Fibroblast of lung (primary cell): ENCODE data around the gene CAPN8. TPM values are rescaled to one million over a fixed set of nuclear protein-coding genes. Genes with fewer than 3 reads are reported as not detected.

Source experiments
- DNase-seq, 2 donors: peaks; one replicate each; pipeline versions ENCODE4 v3.0.0 to v3.0.0-alpha.2; 2010; ENCODE audit warnings: low read depth in 2 of 2
- H2AFZ ChIP-seq: 2 replicates; pipeline ENCODE4 v1.5.1; 2012; ENCODE audit warnings: low read length, control low read depth, inconsistent platforms
- H3K27ac ChIP-seq: 2 replicates; pipeline ENCODE4 v1.5.1; 2011; ENCODE audit warnings: low read length, control low read depth; ENCODE audit not compliant: insufficient read depth
- H3K27me3 ChIP-seq: 2 replicates; pipeline ENCODE4 v1.5.1; 2011; ENCODE audit warnings: mild to moderate bottlenecking, low read length; ENCODE audit not compliant: control insufficient read depth, insufficient read depth
- H3K36me3 ChIP-seq: 2 replicates; pipeline ENCODE4 v1.5.1; 2011; ENCODE audit warnings: low read length; ENCODE audit not compliant: control insufficient read depth, insufficient read depth
- H3K4me1 ChIP-seq: 2 replicates; pipeline ENCODE4 v1.5.1; 2011; ENCODE audit warnings: low read length; ENCODE audit not compliant: control insufficient read depth, insufficient read depth; ENCODE audit errors: extremely low read depth
- H3K4me2 ChIP-seq: 2 replicates; pipeline ENCODE4 v1.5.1; 2011; ENCODE audit warnings: low read length, control low read depth; ENCODE audit not compliant: insufficient read depth; ENCODE audit errors: extremely low read depth
- H3K4me3 ChIP-seq, 4 experiments: fragments of 200-600 bp in 1 of 4; sonication (generic) in 1 of 4; replicated peaks in 1 of 4; 2 replicates each; pipeline ENCODE4 v1.5.1; 2011 to 2016; ENCODE audit warnings: low read length in 4 of 4, low read depth in 3 of 4, mild to moderate bottlenecking in 3 of 4, control low read depth in 2 of 4, inconsistent platforms in 1 of 4, mixed read lengths in 1 of 4; ENCODE audit not compliant: insufficient read depth in 1 of 4; ENCODE audit errors: control extremely low read depth in 1 of 4
- H3K79me2 ChIP-seq: 2 replicates; pipeline ENCODE4 v1.5.1; 2012; ENCODE audit warnings: mild to moderate bottlenecking, low read length, inconsistent platforms; ENCODE audit not compliant: control insufficient read depth, insufficient read depth
- H3K9ac ChIP-seq: 2 replicates; pipeline ENCODE4 v1.5.1; 2011; ENCODE audit warnings: mild to moderate bottlenecking, low read length, control low read depth; ENCODE audit not compliant: insufficient read depth
- H3K9me3 ChIP-seq: 2 replicates; pipeline ENCODE4 v1.5.1; 2012; ENCODE audit warnings: low read depth, low read length; ENCODE audit not compliant: control insufficient read depth, insufficient read depth
- H4K20me1 ChIP-seq: 2 replicates; pipeline ENCODE4 v1.5.1; 2011; ENCODE audit warnings: low read length; ENCODE audit not compliant: control insufficient read depth, insufficient read depth; ENCODE audit errors: extremely low read depth
- EZH2 ChIP-seq: IDR thresholded peaks from 2 replicates; pipeline ENCODE4 v1.5.1; 2012; ENCODE audit warnings: low read length, control low read depth, mild to moderate bottlenecking; ENCODE audit errors: missing control alignments
- polyA plus RNA-seq, 2 donors: library from polyadenylated mRNA; depleted of rRNA in 1 of 2; stranded (reverse) in 1 of 2; unstranded in 1 of 2; fragments of >200 nt; gene quantifications; 2 replicates each; pipeline ENCODE4 v1.2.1, GENCODE V29; 2011 to 2012; ENCODE audit warnings: missing spikeins in 1 of 2
- total RNA-seq: library from RNA; depleted of rRNA; stranded (reverse); fragments of >200 nt; gene quantifications from 2 replicates; pipeline ENCODE4 v1.2.1, GENCODE V29; 2014
- TF ChIP-seq, protein P1 (sequence below), 2 donors: IDR thresholded peaks in 1 of 2; conservative IDR thresholded peaks in 1 of 2; 1 replicate in 1 of 2; 2 replicates in 1 of 2; pipeline ENCODE4 v1.5.1; 2011 to 2012; ENCODE audit warnings: low read length in 2 of 2, control low read depth in 1 of 2, inconsistent platforms in 1 of 2, low read depth in 1 of 2, mild to moderate bottlenecking in 1 of 2

CAPN8 gene
- total and polyA plus RNA-seq, 2 donors (not counting 1 experiment from before 2014, with no cell fraction given), result not detected

DNA sequence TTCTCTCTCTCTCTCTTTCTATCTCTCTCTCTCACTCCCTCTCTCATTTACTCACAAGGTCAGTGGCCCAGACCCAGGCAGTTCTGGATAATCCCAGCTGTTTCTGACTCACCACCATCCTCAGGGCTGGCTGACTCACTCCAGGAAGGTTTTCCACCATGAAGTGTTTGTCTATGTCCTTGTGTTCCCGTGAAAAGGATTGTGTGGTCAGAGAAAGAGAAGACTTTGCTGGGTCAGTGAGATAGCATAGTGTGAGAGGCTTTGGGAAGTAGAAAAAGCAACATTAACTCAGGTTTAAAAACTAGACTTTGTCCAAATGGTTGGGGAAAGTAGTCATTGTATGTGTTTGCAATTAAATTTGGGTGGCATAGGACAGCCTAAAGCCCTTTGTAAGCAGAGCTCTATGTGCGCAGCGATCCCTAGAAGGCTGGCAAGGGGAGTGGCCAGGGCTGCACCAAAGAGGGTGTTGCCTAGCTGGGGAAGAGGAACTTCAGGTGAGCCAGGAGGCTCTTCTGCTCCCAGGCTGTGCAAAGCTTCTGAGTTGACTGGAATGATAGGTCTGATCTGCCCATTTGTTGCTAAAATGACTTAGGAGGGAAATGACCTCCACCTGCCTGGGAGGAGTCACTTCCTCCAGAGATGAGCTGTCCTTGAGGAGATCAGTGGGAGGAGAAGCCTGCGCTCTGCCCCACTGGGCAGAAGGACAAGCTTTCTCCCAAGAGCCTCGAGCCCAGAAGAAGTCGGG, 41.9 kb upstream of the CAPN8 start:
- H2AFZ ChIP-seq, result no peak overlapping the region

DNA sequence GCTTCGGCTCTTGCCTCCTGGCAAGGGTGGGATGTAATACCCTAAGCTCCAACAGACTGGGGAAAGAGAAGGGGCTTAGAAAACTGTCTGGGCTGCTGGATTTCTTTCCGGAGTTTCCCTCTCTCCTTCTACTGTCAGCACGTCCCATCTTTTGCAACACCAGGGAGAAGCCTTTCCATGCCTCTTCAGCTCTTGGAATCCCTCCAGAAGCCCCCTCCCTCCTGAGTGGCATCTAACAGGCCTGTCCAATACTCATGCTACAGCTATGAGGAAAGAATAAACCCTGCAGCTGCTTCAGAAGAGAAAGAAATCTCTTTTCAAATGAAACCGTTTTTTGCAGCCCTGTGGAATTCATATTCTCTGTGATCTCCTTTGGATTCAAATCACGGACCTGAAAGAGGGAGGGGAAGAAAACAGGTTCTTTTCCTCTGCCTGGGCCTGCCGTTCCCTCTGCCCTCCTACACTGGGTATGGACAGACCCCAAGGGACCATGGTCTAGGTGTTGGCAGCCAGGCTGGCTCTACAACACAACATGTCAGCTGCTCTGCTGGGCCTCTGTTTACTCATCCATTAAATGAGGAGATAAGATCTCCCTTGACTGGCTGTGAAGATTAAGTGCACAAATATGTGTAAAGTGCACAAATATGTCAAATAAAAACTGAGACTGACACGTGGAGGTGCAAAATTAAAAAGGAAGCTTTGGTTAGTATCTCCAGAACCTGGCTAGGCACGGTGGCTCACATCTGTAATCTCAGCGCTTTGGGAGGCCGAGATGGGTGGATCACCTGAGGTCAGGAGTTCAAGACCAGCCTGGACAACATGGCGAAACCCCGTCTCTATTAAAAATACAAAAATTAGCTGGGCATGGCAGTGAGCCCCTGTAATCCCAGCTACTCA, 40.8 kb upstream of the CAPN8 start:
- Histone ChIP-seq H3K9me3 (no peaks in the 10 kb centered on the region), H3K9ac (peak overlapping the region; percentile 44), H4K20me1 (no peaks in the 10 kb centered on the region), H3K4me3 (peak overlapping the region in 2 of 4 experiments; percentile 3 to 34), H3K27ac (peak overlapping the region; percentile 90), H2AFZ (no peak overlapping the region), H3K79me2 (no peaks in the 10 kb centered on the region), H3K4me1 (peaks cover 54% of the 10 kb centered on the region), H3K27me3 (no peaks in the 10 kb centered on the region), H3K36me3 (no peaks in the 10 kb centered on the region), H3K4me2 (peak overlapping the region; percentile 17)
- DNase-seq, result peak; percentile 89 to 98
- TF ChIP-seq EZH2, result no peak
- TF ChIP-seq, protein P1, sequence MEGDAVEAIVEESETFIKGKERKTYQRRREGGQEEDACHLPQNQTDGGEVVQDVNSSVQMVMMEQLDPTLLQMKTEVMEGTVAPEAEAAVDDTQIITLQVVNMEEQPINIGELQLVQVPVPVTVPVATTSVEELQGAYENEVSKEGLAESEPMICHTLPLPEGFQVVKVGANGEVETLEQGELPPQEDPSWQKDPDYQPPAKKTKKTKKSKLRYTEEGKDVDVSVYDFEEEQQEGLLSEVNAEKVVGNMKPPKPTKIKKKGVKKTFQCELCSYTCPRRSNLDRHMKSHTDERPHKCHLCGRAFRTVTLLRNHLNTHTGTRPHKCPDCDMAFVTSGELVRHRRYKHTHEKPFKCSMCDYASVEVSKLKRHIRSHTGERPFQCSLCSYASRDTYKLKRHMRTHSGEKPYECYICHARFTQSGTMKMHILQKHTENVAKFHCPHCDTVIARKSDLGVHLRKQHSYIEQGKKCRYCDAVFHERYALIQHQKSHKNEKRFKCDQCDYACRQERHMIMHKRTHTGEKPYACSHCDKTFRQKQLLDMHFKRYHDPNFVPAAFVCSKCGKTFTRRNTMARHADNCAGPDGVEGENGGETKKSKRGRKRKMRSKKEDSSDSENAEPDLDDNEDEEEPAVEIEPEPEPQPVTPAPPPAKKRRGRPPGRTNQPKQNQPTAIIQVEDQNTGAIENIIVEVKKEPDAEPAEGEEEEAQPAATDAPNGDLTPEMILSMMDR (conservative IDR thresholded peaks at IDR 0.05 in 1 of 2, IDR thresholded peaks at IDR 0.05 in 1 of 2; ENCODE audit: low read depth in 1 of 2, low read length in 2 of 2), result no peak

More for the DNA sequence above, 41.9 kb upstream of the CAPN8 start:
- Histone ChIP-seq H3K4me2 (peak overlapping the region; percentile 89), H3K4me3 (peak overlapping the region in 2 of 4 experiments; percentile 22 to 25), H3K79me2 (peaks cover under 1% of the 10 kb centered on the region), H3K9ac (no peak overlapping the region), H3K4me1 (peaks cover 53% of the 10 kb centered on the region), H3K36me3 (no peaks in the 10 kb centered on the region), H3K27ac (peak overlapping the region; percentile 90), H3K9me3 (no peaks in the 10 kb centered on the region), H3K27me3 (no peaks in the 10 kb centered on the region), H4K20me1 (no peaks in the 10 kb centered on the region)
- no peak for TF ChIP-seq EZH2
- TF ChIP-seq, protein P1 (conservative IDR thresholded peaks at IDR 0.05 in 1 of 2, IDR thresholded peaks at IDR 0.05 in 1 of 2; ENCODE audit: low read depth in 1 of 2, low read length in 2 of 2), result no peak
- peak; percentile 99 to 100 for DNase-seq
